Measurements from ENCODE around the gene MAPK6.
A peak's percentile ranks its signal among the peaks of the same experiment; 100 is the strongest.

MAPK6 gene

GRCh38 chr15:52105846-52106245 lies 86.8 kb downstream of the MAPK6 start:
- no peak for TF ChIP-seq CTCF (IDR thresholded peaks at IDR 0.05; ENCODE audit: control extremely low read depth, extremely low read depth, low read depth, missing control alignments)
- ChIA-PET CTCF (interaction anchor here (1.4 to 4.1 kb wide), 2 partner anchors 26 to 35 kb away, joined by 4 to 27 read pairs; no protein-coding TSS in a partner anchor), POLR2A (no interaction called here)
- no peak for DNase-seq (ENCODE audit: extremely low spot score)

DNA sequence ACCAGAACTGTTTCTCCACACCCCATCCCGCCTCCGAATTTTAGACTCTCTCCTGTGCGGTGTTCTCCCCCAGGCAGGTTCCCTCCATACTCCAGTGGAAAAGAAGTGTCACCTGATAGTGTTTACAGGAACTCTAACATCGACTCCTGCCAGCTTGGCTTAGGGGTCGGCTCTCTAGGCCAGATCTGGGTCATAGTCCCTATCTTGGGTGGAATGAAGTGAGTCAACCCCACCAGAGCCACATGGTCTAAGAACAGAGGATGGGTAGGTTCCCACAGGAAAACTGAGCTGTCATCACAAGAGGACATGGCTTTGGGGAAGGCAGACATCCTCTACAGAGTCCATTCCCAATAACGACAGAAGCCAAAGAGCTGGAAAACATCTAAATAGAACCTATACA lies 87.6 kb downstream of the MAPK6 start:
- no peak for DNase-seq (ENCODE audit: extremely low spot score)
- POLR2A ChIA-PET: no interaction called here
- no peak for TF ChIP-seq CTCF (IDR thresholded peaks at IDR 0.05; ENCODE audit: control extremely low read depth, extremely low read depth, low read depth, missing control alignments)
- CTCF ChIA-PET: interaction anchor here (1.2 to 4.1 kb wide), 6 partner anchors 18 to 34 kb away, joined by 3 to 27 read pairs (median 4); no protein-coding TSS in a partner anchor

DNA sequence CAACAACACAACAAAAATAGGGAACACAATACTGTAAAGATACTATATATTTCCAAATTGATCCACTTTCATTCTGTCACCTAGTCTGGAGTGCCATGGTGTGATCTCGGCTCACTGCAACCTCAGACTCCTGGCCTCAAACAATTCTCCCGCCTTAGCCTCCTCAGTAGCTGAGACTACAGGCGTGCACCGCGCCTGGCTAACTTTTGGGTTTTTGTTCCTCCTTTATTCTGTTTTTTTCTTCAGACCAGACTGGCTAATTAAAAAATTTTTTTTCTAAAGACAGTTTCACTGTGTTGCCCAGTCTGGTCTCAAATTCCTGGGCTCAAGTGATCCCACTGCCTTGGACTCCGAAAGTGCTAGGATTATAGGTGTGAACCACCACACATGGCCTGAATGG lies 88.2 kb downstream of the MAPK6 start:
- DNase-seq (ENCODE audit: extremely low spot score): no peak
- no peak for TF ChIP-seq CTCF (IDR thresholded peaks at IDR 0.05; ENCODE audit: control extremely low read depth, extremely low read depth, low read depth, missing control alignments)
- ChIA-PET POLR2A (interaction anchor here (0.6 kb wide), 1 partner anchor 327 kb away, joined by 3 read pairs; no protein-coding TSS in a partner anchor), CTCF (interaction anchor here (1.2 to 4.1 kb wide), 6 partner anchors 17 to 33 kb away, joined by 3 to 27 read pairs (median 4); no protein-coding TSS in a partner anchor)

- no peak for TF ChIP-seq CTCF (IDR thresholded peaks at IDR 0.05; ENCODE audit: control extremely low read depth, extremely low read depth, low read depth, missing control alignments)
- DNase-seq (ENCODE audit: extremely low spot score): peak; percentile 64
- ChIA-PET POLR2A (interaction anchor here (1.0 kb wide), 1 partner anchor 8 kb away, joined by 4 read pairs; no protein-coding TSS in a partner anchor), CTCF (interaction anchor here (1.0 to 4.7 kb wide), 10 partner anchors 8 to 43 kb away, joined by 3 to 27 read pairs (median 3); no protein-coding TSS in a partner anchor)
Measured at GRCh38 chr15:52109559-52110451, 90.8 kb downstream of the MAPK6 start.

- no peak for TF ChIP-seq CTCF (IDR thresholded peaks at IDR 0.05; ENCODE audit: control extremely low read depth, extremely low read depth, low read depth, missing control alignments)
- ChIA-PET POLR2A (interaction anchor here (0.6 to 0.8 kb wide), 2 partner anchors 8 to 1605 kb away, joined by 4 to 5 read pairs; no protein-coding TSS in a partner anchor), CTCF (interaction anchor here (0.6 to 4.7 kb wide), 5 partner anchors 27 to 1725 kb away, joined by 3 to 26 read pairs (median 5); no protein-coding TSS in a partner anchor)
- DNase-seq (ENCODE audit: extremely low spot score): no peak
Measured at GRCh38 chr15:52111517-52112202, 92.6 kb downstream of the MAPK6 start.

GRCh38 chr15:52112203-52112750 lies 93.3 kb downstream of the MAPK6 start:
- CTCF ChIA-PET: interaction anchor here (1.5 to 4.7 kb wide), 3 partner anchors 26 to 33 kb away, joined by 5 to 26 read pairs (median 22); no protein-coding TSS in a partner anchor
- TF ChIP-seq CTCF (IDR thresholded peaks at IDR 0.05; ENCODE audit: control extremely low read depth, extremely low read depth, low read depth, missing control alignments): no peak
- POLR2A ChIA-PET: interaction anchor here (0.6 to 0.8 kb wide), 2 partner anchors 9 to 1606 kb away, joined by 4 to 5 read pairs; no protein-coding TSS in a partner anchor

More at GRCh38 chr15:52112203-52112750, 93.3 kb downstream of the MAPK6 start:
- DNase-seq (ENCODE audit: extremely low spot score): peak; percentile 65

Data from GM10248 (cell line).